Measurements from ENCODE around the gene CDC25C. TPM values are rescaled to one million over a fixed set of nuclear protein-coding genes. Genes with fewer than 3 reads are reported as not detected.

CDC25C gene
- total and polyA plus RNA-seq, 4 donors, result 0.49 to 6.9 (median 0.59) TPM; not detected in 1

DNA sequence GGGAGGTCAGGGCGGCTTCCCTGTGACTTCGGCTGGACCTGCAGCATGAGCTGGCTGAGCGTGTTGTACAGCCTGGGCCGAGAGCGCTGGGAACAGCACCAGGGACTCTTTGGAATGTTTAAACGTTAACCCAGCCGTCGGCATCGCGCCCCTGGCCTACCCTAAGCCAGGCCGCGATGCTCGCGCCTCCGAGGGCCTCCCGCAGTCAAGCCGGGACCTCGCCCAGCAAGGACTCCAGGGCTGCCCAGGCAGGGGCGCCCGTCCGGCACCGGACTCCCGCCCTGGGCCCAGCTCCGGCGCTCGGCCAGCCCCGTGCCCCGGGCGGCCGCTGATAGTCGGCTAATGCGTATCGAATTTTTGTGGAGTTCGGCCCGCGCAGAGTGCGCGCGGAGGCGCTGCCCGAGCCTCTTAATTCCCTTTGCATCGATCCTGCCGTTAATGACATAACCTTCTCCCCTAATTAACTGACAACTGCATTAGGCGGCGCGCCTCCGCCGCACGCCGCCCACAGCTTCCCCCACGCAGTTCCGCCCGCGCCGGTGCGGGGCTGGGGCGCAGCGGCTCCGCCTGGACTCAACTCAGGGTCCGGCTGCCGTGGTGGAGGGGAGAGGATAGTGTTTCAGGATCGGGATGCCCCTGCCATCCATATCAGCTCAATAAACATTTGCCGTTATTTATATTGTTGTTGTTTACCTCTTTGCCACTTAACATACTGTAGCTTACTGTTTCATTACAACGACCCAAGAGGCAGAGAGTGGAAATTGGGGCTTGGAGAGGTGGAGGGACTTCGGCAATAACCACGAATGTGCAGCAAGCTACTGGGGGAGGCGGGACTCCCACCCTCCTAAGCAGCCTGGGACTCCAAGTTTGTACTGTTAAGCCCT is 89.7 kb downstream of the CDC25C start:
- H3K9ac ChIP-seq (ENCODE audit: low read depth in 1 of 2, low read length in 2 of 2), result peak overlapping the region in 1 of 2 donors; percentile 26

DNA sequence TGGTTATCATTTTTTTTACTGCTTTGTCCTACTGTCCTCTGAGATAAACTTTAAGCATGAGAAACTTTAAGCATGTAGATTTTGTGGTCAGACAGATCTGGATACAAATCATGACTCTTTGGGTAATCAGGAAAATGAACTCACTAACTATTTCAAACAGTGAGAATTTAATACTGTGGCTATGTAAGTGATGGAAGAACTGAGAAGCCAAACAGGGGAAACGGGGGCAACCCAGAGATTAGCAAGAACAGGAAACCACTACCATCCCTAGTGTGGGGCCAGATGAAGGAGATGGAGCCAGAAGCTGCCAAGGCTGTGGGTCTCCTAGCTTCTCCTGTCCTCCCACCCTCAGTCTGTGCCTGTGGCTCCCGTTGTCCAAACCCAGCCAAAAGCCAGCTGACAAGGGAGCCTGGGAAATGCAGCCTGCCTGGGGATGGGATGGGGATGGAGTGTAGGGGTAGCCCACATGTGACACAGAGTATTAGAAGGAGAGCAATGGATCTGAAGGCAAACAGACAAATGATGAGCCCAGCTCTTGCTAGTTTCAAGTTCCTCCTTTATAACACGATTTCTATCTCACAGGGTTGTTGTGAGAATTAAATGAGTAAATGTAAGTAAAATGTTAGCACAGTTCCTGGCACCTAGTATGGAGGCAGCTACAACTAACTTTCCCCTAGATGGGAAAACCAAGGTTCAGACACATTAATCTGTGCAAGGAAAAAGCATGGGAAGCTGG is 90.8 kb downstream of the CDC25C start:
- peaks cover 2 to 23% (median 8%) of the 10 kb centered on the region in 4 donors for H3K4me1 ChIP-seq (ENCODE audit: control insufficient read depth in 4 of 4, insufficient read depth in 4 of 4, low read length in 3 of 4)
- no peak for DNase-seq (ENCODE audit: low spot score)
- no peaks in the 10 kb centered on the region for H3K27me3 ChIP-seq (ENCODE audit: control insufficient read depth in 4 of 4, insufficient read depth in 4 of 4, low read length in 3 of 4)
- H3K27ac ChIP-seq (ENCODE audit: low read depth in 1 of 2, low read length in 2 of 2), result no peak overlapping the region
- 67% methylated on average over 3 of the region's 3 CpGs for WGBS
- H3K9ac ChIP-seq (ENCODE audit: low read depth in 1 of 2, low read length in 2 of 2), result no peak overlapping the region
- no peaks in the 10 kb centered on the region for H3K9me3 ChIP-seq (ENCODE audit: control insufficient read depth in 4 of 4, low read length in 3 of 4)
- no peak overlapping the region for H3K4me3 ChIP-seq (ENCODE audit: low read depth in 1 of 3, low read length in 3 of 3)
- TF ChIP-seq, protein P1, sequence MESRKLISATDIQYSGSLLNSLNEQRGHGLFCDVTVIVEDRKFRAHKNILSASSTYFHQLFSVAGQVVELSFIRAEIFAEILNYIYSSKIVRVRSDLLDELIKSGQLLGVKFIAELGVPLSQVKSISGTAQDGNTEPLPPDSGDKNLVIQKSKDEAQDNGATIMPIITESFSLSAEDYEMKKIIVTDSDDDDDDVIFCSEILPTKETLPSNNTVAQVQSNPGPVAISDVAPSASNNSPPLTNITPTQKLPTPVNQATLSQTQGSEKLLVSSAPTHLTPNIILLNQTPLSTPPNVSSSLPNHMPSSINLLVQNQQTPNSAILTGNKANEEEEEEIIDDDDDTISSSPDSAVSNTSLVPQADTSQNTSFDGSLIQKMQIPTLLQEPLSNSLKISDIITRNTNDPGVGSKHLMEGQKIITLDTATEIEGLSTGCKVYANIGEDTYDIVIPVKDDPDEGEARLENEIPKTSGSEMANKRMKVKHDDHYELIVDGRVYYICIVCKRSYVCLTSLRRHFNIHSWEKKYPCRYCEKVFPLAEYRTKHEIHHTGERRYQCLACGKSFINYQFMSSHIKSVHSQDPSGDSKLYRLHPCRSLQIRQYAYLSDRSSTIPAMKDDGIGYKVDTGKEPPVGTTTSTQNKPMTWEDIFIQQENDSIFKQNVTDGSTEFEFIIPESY (IDR thresholded peaks at IDR 0.05), result no peak
- TF ChIP-seq JUND (IDR thresholded peaks at IDR 0.05), result no peak
- TF ChIP-seq, protein P2, sequence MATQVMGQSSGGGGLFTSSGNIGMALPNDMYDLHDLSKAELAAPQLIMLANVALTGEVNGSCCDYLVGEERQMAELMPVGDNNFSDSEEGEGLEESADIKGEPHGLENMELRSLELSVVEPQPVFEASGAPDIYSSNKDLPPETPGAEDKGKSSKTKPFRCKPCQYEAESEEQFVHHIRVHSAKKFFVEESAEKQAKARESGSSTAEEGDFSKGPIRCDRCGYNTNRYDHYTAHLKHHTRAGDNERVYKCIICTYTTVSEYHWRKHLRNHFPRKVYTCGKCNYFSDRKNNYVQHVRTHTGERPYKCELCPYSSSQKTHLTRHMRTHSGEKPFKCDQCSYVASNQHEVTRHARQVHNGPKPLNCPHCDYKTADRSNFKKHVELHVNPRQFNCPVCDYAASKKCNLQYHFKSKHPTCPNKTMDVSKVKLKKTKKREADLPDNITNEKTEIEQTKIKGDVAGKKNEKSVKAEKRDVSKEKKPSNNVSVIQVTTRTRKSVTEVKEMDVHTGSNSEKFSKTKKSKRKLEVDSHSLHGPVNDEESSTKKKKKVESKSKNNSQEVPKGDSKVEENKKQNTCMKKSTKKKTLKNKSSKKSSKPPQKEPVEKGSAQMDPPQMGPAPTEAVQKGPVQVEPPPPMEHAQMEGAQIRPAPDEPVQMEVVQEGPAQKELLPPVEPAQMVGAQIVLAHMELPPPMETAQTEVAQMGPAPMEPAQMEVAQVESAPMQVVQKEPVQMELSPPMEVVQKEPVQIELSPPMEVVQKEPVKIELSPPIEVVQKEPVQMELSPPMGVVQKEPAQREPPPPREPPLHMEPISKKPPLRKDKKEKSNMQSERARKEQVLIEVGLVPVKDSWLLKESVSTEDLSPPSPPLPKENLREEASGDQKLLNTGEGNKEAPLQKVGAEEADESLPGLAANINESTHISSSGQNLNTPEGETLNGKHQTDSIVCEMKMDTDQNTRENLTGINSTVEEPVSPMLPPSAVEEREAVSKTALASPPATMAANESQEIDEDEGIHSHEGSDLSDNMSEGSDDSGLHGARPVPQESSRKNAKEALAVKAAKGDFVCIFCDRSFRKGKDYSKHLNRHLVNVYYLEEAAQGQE (IDR thresholded peaks at IDR 0.05), result no peak
- TF ChIP-seq, protein P3, sequence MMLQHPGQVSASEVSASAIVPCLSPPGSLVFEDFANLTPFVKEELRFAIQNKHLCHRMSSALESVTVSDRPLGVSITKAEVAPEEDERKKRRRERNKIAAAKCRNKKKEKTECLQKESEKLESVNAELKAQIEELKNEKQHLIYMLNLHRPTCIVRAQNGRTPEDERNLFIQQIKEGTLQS (IDR thresholded peaks at IDR 0.05), result no peak
- no peak for TF ChIP-seq RXRA (IDR thresholded peaks at IDR 0.05)
- no peak for TF ChIP-seq EGR1 (IDR thresholded peaks at IDR 0.05; ENCODE audit: low read depth in 2 of 2)
- TF ChIP-seq TAF1 (conservative IDR thresholded peaks at IDR 0.05), result no peak
- no peaks in the 10 kb centered on the region for H3K36me3 ChIP-seq (ENCODE audit: control insufficient read depth in 4 of 4, insufficient read depth in 3 of 4, low read depth in 1 of 4, low read length in 3 of 4)

More for the DNA sequence above, 89.7 kb downstream of the CDC25C start:
- peak overlapping the region; percentile 26 to 52 (median 31) for H3K4me3 ChIP-seq (ENCODE audit: low read depth in 1 of 3, low read length in 3 of 3)
- H3K27ac ChIP-seq (ENCODE audit: low read depth in 1 of 2, low read length in 2 of 2), result peak overlapping the region in 1 of 2 donors; percentile 15
- peak; percentile 40 for DNase-seq (ENCODE audit: low spot score)
- no peaks in the 10 kb centered on the region for H3K27me3 ChIP-seq (ENCODE audit: control insufficient read depth in 4 of 4, insufficient read depth in 4 of 4, low read length in 3 of 4)
- no peaks in the 10 kb centered on the region for H3K9me3 ChIP-seq (ENCODE audit: control insufficient read depth in 4 of 4, low read length in 3 of 4)
- TF ChIP-seq SP1 (IDR thresholded peaks at IDR 0.05) (no peak), JUND (IDR thresholded peaks at IDR 0.05) (no peak)
- TF ChIP-seq, protein P1 (IDR thresholded peaks at IDR 0.05), result no peak
- WGBS, result 5% methylated on average over 67 of the region's 67 CpGs
- no peaks in the 10 kb centered on the region for H3K36me3 ChIP-seq (ENCODE audit: control insufficient read depth in 4 of 4, insufficient read depth in 3 of 4, low read depth in 1 of 4, low read length in 3 of 4)
- peaks cover 2 to 24% (median 8%) of the 10 kb centered on the region in 4 donors for H3K4me1 ChIP-seq (ENCODE audit: control insufficient read depth in 4 of 4, insufficient read depth in 4 of 4, low read length in 3 of 4)

Data from liver (tissue), 9 donors.